Fibroblast of skin of scalp (primary cell): ENCODE measurements around the gene UCK2. TPM values are rescaled to one million over a fixed set of nuclear protein-coding genes. Genes with fewer than 3 reads are reported as not detected.
A peak's percentile ranks its signal among the peaks of the same experiment; 100 is the strongest.
"Not testable (repeated sequence)": the region's sequence is repeated elsewhere in the genome, so short reads cannot be mapped to it uniquely, and the experiment has no call there.

Experiments used
- DNase-seq: peaks from one replicate; pipeline ENCODE4 v3.0.0-alpha.2; 2013
- polyA plus RNA-seq, 2 experiments: library from polyadenylated mRNA; unstranded; fragments of 120-200 nt; gene quantifications; one replicate each; pipeline ENCODE4 v1.2.1, GENCODE V29; 2013; ENCODE audit not compliant: insufficient read length in 2 of 2

The UCK2 gene
- 59.7 TPM for polyA plus RNA-seq (2013, experiment 1 of 2; ENCODE audit: insufficient read length)
- polyA plus RNA-seq (2013, experiment 2 of 2; ENCODE audit: insufficient read length): 58.2 TPM

- DNase-seq: peak; percentile 76
Measured at GRCh38 chr1:165827268-165828102, at the start of gene UCK2. Gene UCK2, plus strand, starts transcription at chr1:165827614. Its CDS starts 220 bp downstream, at chr1:165827834.

- not testable (repeated sequence) for DNase-seq
Measured at GRCh38 chr1:165778197-165778596, 49.2 kb upstream of the UCK2 start.

GRCh38 chr1:165783519-165783918 is 43.9 kb upstream of the UCK2 start:
- not testable (repeated sequence) for DNase-seq

- no peak for DNase-seq
Measured at GRCh38 chr1:165787741-165788140, 39.7 kb upstream of the UCK2 start.

GRCh38 chr1:165793951-165794350 is 33.5 kb upstream of the UCK2 start:
- DNase-seq: no peak

GRCh38 chr1:165795894-165796293 is 31.5 kb upstream of the UCK2 start:
- DNase-seq: no peak

GRCh38 chr1:165799387-165799786 is 28.0 kb upstream of the UCK2 start:
- no peak for DNase-seq

- not testable (repeated sequence) for DNase-seq
Measured at GRCh38 chr1:165804513-165804912, 22.9 kb upstream of the UCK2 start.

GRCh38 chr1:165807613-165808012 is 19.8 kb upstream of the UCK2 start:
- DNase-seq: no peak

GRCh38 chr1:165815725-165816124 is 11.7 kb upstream of the UCK2 start:
- peak; percentile 33 for DNase-seq

GRCh38 chr1:165816157-165816556 is 11.3 kb upstream of the UCK2 start:
- DNase-seq: no peak

GRCh38 chr1:165816826-165817497 is 10.5 kb upstream of the UCK2 start:
- DNase-seq: no peak

GRCh38 chr1:165823552-165824268 is 3.7 kb upstream of the UCK2 start:
- no peak for DNase-seq

- peak; percentile 71 for DNase-seq
Measured at GRCh38 chr1:165824269-165824643, 3.2 kb upstream of the UCK2 start.

GRCh38 chr1:165826565-165827267 is 698 bp upstream of the UCK2 start:
- peak; percentile 17 for DNase-seq

GRCh38 chr1:165828103-165828668 is 772 bp downstream of the UCK2 start:
- peak; percentile 53 for DNase-seq

GRCh38 chr1:165828669-165829329 is 1.4 kb downstream of the UCK2 start:
- peak; percentile 86 for DNase-seq

- DNase-seq: no peak
Measured at GRCh38 chr1:165829888-165830287, 2.5 kb downstream of the UCK2 start.

- DNase-seq: no peak
Measured at GRCh38 chr1:165831146-165831545, 3.7 kb downstream of the UCK2 start.

- DNase-seq: no peak
Measured at GRCh38 chr1:165832902-165833301, 5.5 kb downstream of the UCK2 start.

GRCh38 chr1:165833358-165833757 is 5.9 kb downstream of the UCK2 start:
- DNase-seq: no peak

GRCh38 chr1:165834229-165834628 is 6.8 kb downstream of the UCK2 start:
- no peak for DNase-seq
